GM12865 (cell line): Measurements from ENCODE around the gene HOXB8.

Experiments
- DNase-seq: peaks from one replicate; pipeline ENCODE4 v3.0.0; 2010; ENCODE audit warnings: low read depth
- H3K4me3 ChIP-seq: 2 replicates; pipeline ENCODE4 v1.5.1; 2011; ENCODE audit warnings: mild to moderate bottlenecking, low read depth, low read length, control low read depth
- TF ChIP-seq, protein P1 (sequence below): IDR thresholded peaks from 2 replicates; pipeline ENCODE4 v1.5.1; 2011; ENCODE audit warnings: low read length, control low read depth, low read depth, inconsistent platforms; ENCODE audit not compliant: insufficient read depth; ENCODE audit errors: missing control alignments

HOXB8 gene

DNA sequence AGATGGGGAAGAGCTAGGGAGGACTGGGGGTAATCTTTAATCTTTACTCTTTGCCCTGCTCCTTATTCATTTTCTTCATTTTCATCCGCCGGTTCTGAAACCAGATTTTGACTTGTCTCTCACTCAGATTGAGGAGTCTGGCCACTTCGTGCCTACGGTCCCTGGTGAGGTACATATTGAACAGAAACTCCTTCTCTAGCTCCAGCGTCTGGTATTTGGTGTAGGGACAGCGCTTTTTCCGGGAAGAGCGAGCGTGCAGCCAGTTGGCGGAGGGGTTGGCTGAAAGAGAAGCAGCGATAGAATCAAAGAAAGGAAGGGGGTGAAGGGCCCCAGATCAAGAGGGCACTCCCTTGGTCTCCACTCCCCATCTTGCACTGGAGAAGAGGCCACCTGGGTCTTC is 7.8 kb upstream of the HOXB8 start:
- no peak overlapping the region for H3K4me3 ChIP-seq
- TF ChIP-seq, protein P1, sequence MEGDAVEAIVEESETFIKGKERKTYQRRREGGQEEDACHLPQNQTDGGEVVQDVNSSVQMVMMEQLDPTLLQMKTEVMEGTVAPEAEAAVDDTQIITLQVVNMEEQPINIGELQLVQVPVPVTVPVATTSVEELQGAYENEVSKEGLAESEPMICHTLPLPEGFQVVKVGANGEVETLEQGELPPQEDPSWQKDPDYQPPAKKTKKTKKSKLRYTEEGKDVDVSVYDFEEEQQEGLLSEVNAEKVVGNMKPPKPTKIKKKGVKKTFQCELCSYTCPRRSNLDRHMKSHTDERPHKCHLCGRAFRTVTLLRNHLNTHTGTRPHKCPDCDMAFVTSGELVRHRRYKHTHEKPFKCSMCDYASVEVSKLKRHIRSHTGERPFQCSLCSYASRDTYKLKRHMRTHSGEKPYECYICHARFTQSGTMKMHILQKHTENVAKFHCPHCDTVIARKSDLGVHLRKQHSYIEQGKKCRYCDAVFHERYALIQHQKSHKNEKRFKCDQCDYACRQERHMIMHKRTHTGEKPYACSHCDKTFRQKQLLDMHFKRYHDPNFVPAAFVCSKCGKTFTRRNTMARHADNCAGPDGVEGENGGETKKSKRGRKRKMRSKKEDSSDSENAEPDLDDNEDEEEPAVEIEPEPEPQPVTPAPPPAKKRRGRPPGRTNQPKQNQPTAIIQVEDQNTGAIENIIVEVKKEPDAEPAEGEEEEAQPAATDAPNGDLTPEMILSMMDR = no peak
- DNase-seq = no peak

DNA sequence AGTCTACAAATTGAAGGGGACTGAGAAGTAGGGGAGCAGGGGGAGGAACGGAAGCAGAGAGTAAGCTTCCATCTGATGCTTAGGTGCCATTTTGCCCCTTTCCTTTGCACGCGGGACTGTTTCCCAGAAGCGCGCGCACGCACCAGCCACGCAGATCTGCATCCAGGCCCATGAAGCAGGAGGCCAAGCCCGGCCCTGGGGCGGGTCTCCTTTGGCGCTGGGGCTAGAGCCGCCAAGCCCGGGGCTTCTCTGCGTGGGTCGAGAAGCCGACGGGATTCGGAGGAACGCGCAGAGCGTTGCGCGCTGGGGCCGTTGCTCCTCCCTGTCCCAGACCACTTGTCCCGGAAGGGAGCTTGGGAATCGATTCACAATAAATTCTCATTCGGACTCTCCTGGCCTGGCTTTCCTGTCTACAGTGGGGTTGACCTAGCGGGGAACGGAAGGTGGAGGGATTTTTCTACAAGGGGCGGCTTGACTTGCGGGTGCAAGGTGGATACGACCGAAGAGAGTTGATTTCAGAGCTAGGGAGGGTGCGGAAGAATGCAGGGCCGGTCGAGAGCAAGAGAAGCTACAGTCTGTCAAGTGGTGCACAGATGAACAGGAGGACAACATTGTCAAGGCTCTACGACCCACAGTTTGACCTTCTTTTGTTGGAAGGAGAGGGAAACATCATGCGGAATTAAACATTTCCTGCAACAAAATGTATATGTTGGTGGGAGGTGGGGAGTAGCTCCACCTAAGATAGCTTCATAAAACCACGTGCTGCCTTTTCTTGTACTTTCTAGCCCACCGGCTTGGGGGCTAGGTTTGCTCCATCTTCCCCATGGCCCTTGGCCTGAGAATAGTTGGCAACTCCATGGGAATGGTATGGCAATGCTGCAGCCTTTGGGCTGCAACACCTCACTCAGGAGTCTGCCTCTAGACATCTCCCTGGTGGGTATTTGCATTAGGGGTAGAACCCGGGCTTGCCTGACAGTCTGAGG is 6.6 kb upstream of the HOXB8 start:
- TF ChIP-seq, protein P1 = no peak
- no peak overlapping the region for H3K4me3 ChIP-seq
- no peak for DNase-seq

DNA sequence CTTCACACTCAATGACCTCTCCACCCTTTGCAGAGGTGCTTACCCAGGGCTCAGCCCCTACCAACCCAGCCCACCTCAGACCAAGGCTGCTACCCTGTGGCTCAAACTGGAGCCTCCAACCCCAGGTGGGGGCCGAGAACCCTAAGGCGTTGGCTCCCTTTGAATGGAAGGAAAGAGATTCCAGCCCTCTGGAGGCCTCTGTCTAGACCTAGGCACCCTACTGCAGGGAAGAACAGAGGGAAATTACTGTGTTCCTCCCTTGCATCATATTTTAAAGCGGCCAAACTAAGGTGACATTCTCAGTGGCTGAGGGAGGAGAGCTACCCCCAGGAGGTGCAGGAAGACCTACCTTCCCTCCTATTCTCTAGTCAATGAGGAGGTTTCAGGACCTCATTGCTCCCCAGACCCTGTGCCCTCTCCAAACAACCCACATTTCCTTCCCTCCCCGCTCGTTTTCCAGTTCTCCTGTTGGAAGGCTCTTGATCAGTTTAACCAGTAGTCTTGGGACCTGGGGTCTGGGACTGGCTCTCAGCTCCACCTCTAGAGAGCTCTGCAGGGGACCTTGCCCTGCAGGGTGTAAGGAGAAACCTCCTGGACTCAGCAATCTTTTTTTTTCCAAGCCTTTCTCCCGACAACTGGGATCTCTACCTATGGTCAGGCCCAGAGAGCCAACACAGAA is 5.5 kb upstream of the HOXB8 start:
- TF ChIP-seq, protein P1 = no peak
- no peak overlapping the region for H3K4me3 ChIP-seq
- DNase-seq = no peak

DNA sequence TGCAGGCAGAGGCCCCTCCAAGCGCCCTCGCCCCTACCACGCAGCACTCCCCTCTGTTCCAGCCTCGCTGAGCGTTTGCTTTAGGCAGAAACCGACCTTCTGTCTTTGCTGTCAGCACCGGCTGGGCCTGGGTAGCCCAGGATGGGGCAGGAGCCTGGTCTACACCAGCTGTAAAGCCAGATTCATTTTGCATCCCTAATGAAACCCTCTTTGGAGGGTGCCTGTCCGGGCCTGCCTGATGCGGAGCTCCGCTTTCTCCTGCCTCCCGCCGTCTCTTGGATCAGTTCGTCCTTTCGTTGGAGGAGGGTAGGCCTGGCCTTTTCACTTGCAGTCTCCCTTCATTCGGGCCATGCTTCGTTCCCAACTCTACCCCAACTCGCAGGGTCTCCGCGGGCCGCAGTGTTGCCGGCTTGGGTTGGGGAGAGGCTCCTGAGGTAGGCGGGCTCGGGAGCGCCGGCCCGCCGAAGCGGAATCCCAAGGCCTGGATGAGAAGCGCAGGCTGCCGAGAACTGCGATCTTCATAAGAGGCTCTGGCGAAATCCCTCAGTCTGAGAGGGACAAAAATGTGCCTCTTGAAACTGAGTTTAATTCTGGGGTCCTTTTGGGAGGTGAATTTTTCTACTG is 4.8 kb upstream of the HOXB8 start:
- H3K4me3 ChIP-seq = no peak overlapping the region
- TF ChIP-seq, protein P1 = no peak
- no peak for DNase-seq

DNA sequence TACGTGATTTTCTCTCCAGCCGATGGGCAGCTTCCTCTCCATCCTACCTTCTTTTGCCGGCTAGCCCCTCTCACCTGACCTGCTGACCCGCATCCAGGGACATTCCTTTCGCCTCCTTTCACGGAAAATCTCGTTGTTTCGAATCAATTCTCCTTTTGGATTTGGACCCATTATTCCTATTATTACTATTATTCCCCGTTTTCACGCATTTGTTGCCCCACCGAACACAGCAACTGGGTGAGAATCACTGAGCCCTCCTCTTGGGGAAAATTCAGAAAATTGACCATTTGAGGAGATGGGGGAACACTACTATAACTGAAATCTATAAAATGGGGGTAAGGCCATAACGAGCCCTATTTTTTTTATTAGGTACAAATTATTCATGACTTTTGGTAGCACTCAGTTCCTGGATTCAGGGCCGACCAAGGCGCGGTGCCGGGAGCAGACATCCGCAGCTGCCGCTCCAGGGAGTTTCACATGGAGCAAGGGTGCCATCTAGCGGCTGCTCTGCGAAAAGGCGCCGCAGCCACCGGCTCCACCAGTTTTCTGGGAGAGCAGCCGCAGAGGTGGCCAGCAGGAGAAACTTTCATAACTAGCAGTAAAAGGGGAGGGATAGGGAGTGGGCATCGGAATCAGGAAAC is 3.3 kb upstream of the HOXB8 start:
- TF ChIP-seq, protein P1 = peak; percentile 81
- H3K4me3 ChIP-seq = no peak overlapping the region

DNA sequence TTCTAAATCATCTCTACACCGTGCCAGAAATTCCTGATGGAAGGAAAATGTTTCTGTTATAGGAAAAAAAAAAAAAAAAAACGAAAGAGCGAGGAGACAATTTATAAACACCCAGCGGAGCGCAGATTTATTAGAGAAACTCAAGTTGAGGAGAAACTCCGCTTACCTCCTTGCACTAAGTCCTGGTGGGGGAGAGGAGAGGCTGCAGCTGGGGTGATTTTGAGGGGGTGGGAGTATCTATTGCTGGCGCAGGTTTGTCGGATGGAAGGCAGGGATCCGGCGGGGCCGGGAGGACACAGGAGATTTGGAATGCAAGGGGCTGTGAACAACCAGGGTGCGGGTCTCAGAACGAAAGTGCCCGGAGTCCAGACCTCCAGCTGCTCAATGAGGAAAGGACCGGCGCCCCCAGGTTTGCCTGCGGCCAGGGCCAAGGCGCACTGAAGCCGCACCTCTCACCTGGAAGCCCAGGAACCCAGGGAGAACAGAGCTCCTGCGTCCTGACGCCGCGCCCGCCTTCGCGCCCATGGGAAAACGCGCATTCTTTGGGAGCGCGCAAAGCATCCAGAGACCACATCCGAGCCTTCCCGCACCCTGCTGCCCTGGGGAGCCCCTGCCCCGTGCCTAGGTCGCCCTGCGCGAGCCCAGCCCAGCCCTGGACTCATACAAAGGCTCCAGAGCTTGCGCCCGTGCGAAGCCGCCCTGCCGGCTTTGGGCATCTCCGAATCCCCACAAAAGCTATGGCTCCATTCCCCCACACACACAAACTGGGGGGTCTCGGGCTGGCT is 2.6 kb upstream of the HOXB8 start:
- TF ChIP-seq, protein P1 = no peak
- H3K4me3 ChIP-seq = no peak overlapping the region
- DNase-seq = no peak

More for the DNA sequence above, 3.3 kb upstream of the HOXB8 start:
- peak; percentile 77 for DNase-seq
